Measurements from ENCODE around the gene BCAS2.

DNA sequence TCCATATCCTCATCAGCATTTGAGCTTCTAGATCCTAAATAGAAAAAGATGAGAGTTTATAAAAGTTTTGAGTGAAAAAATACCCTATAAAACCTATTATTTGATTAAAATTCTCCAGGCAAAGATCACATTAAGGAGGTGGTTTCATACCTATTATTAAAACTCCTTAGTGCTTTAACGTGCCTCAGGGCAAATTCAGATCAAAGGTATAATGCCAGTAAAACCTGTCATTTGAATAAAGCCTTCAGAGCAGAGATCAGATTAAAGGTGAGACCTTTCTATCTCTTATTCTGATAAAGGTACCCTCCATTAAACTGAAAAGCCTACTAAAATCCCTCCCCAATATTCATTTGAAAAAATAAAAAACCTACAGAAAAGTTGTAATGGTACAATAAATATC, 36.1 kb downstream of the BCAS2 start:
- TF ChIP-seq POLR2A (IDR thresholded peaks at IDR 0.05; ENCODE audit: low read length): no peak
- TF ChIP-seq GATA1 (IDR thresholded peaks at IDR 0.05; ENCODE audit: low read depth, low read length): no peak
